ENCODE results near the gene TMC3.
"Not testable (repeated sequence)": the region's sequence is repeated elsewhere in the genome, so short reads cannot be mapped to it uniquely, and the experiment has no call there.

TMC3 gene

DNA sequence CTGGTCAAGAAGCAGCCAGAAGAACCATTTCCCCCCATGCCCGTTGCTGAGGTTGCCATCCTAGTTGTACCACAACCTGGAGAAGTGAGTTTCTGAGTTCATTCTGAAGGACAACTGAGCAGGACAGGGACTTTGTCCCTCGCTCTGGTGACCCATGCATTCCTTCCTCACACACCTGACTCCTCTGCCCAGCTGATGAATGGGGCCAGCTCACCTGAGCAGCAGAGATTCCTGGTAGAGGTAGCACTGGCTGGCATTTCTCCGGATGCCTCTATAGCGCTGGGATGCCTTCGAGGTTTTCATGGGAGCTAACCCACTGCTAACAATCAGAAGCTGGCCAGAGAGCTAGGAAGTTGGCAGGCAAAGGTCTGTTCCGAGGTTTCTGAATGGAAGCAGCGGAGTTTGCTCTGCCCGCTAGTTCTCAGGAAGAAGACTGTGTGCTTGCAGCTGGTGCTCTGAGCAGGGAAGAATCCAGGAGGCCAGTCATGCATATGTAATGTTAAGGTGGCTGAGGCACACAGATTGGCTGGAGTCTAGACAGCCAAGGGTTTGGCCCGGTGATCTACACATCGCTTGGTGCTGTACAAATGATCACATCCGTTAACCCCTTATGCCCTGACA, at the start of gene TMC3:
TMC3 (minus strand) TSS at position 439 of the 621 bp plus-strand sequence; CDS start at position 303, 136 bp downstream.
- no peak for DNase-seq (ENCODE audit: low spot score)

GRCh38 chr15:81421461-81421860, 47.4 kb upstream of the TMC3 start:
- no peak for DNase-seq (ENCODE audit: low spot score)

DNA sequence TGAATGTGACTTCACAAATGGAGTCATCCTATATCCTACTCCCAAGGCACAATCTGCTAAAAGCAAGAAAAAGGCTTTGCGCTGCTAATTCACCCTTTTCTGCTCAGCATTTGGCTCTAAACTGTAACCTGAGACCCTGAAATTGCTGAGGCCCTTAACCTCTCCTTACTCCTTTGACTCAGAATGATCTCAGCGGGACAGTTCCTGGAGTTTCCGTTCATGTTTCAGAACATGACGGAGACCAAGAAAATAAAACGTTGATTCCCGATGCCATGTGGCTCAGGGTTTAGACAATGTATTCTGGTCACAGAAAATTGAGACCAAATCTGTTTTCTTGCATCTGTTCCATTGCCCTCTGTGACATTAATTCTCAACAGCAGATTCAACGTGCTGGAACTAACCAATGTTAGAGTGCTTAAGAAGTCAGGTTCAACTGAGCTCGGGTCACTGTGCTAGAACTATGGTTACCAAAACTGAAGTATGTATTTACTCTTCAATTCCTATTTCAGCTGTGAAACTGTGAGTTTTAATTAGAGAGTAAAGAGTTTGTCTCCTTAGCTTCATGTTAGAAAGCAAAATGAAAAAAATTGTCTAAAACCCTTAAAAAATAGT, 45.4 kb upstream of the TMC3 start:
- DNase-seq (ENCODE audit: low spot score) = no peak

- no peak for DNase-seq (ENCODE audit: low spot score)
These were observed 44.9 kb upstream of the TMC3 start for GRCh38 chr15:81418891-81419290.

GRCh38 chr15:81418444-81418843, 44.4 kb upstream of the TMC3 start:
- DNase-seq (ENCODE audit: low spot score) = no peak

GRCh38 chr15:81414274-81414968, 40.4 kb upstream of the TMC3 start:
- DNase-seq (ENCODE audit: low spot score) = not testable (repeated sequence)

DNA sequence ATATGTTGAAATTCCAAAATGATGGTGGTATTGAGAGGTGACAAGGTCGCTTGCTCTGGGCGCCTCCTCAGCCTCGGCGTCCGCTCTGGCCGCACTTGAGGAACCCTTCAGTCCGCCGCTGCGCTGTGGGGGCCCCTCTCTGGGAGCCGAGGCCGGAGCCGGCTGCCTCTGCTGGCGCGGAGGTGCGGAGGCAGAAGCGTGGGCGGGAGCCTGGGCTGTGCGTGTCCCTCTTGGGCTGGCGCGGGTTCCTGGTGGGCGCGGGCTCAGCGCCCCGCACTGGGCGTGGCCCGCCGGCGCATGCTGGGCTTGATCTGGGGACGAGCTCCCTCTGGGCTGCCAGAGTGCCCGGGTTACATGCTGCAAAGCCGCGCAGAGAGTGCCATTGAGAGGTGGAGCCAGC, 39.8 kb upstream of the TMC3 start:
- DNase-seq (ENCODE audit: low spot score) = no peak

- no peak for DNase-seq (ENCODE audit: low spot score)
These were observed 38.1 kb upstream of the TMC3 start for GRCh38 chr15:81411969-81412633.

- DNase-seq (ENCODE audit: low spot score) = no peak
These were observed 37.0 kb upstream of the TMC3 start for GRCh38 chr15:81411051-81411450.

DNA sequence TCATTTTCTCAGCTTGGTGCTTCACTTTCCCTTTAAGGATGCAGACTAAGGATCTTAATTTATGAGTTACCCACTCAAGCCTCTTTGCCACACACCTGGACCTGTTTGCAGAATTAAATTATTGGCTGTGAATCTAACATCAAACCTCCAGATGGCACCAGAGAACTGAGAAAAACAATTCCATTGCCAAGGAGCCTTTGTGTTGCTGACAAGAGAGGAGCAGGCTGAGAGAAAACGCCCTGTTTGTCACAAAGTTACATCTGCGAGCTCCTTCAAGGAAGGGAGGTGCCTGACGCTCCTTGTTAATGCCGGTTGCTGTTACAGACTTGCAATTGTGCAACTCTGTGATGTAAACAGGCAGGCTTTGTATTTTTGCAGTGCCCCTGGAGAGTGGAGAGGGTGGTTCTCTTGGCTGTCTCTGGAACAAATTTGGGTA, 36.3 kb upstream of the TMC3 start:
- DNase-seq (ENCODE audit: low spot score) = peak; percentile 68

- no peak for DNase-seq (ENCODE audit: low spot score)
These were observed 33.7 kb upstream of the TMC3 start for GRCh38 chr15:81407718-81408117.

DNA sequence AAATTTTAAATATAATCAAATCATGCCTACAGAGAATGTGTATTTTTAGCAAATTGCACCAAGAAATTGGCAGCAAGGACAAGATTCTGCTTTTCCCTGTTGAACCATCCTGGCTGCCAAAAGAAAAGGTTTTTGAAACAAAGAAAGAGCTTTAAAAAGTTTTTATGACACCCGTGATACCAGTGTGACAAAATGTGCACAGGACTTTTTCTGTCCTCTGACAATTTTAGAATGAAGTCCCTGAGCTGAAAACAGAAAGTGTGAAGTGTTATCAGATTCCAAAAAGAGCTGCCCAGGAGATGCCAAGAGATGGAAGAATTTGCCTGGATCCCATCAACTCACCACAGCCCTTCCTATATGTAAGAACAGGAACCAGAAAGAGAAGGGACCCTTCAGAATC, 33.2 kb upstream of the TMC3 start:
- no peak for DNase-seq (ENCODE audit: low spot score)

DNA sequence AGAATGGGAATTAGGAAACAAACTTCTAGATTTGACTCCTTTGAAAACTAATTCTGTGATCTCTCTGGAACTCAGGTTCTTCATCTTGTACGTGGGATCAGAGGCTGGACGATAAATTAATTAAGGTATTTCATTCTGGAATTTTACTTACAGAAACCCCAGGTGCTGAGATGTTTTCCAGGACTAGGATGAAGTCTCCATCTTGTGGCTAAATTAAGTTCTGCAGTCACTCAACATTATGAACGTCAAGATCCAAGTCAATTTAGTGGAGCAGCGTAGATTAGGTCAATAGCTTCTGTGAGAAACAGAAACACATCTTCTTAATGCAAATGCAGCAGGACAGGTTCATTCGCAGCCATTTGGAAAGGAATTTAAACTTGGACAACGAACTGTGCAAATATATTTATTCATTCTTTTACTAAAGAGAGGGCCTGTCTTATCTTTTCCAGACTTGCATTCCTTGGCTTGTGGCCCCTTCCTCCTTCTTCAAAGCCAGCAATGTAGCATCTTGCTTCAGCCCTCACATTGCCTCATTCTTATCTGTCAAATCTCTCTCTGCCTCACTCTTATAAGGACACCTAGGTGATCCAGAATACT, 26.7 kb upstream of the TMC3 start:
- peak; percentile 55 for DNase-seq (ENCODE audit: low spot score)

DNA sequence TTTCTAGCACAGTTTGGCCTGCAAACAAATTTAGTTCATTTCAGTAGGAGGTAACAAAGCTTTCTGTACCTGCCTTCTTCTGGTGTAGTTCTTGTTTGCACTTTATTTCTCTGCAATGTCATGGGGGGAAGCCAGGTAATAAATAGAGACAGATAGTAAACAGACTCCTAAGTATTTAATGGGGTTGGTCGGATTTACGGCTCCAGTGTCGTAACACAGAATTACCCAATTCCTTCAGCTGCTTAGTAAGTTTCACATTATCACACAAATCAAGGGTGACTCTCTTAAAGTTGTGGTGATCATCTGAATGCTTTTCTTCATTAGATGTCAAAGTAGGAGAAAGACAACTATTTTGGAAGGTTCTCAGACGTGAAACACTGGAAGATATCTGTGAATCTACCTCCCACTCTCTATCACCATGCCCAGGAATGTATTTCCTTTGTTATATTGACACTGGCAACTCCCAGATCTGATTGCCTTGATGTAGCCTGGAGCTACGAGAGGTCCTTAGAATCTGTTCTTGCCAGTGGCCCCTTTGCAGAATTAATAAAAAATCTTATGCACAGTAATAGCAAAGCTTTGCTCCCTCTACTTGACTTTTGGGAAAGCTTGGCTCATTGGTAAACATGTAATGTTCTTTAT, 25.0 kb upstream of the TMC3 start:
- no peak for DNase-seq (ENCODE audit: low spot score)

DNA sequence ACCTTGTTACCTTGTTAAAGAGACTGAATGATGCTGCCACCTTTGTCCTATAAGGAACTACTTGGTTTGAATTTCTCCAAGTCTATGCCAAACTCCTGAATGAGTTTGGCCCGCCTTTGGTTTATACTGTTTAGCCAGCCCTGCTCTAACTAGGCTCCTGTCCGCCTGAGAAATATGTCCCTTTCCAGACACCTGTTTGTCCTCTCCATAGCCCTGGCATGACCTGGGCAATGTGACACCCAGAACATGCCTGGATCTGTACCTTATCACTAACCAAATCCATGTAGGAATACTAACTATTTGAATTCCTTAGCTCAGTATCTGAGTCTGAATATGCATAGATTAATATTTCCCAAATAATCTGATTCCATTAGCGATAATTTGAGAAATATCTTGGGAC, 24.4 kb upstream of the TMC3 start:
- no peak for DNase-seq (ENCODE audit: low spot score)

DNA sequence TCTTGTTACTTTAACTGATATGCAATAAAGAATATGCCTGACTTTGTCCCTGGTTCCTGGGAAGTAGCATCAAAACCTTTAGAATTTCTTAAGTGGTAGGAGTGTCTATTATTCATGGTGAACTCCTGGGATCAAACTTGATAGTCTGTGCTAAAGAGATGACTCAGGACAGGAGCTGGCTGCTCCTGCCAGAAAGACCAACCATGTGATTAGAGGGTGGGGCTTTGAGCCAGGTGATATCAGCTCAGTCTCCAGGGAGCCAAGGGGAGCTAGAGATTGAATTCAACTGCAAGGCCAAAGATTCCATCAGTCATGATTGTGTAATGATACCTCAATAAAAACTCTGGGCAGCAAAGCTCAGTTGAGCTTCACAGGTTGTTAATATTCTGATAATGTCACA, 20.6 kb upstream of the TMC3 start:
- no peak for DNase-seq (ENCODE audit: low spot score)

DNA sequence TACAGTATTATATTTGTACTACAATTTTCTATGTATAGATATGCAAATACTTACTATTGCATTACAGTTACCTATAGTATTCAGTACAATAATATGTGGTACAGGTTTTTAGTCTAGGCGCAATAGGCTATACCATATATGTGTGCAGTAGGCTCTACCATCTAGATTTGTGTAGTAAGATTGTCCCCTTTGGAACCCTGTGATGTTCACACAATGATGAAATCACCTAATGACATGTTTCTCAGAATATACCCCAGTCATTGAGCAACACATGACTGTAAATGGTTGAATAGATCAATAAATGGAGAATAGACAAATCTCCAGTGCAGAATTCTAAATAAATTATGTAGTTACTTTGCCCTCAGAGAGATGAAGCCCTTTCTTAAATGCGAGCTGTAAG, 17.6 kb upstream of the TMC3 start:
- no peak for DNase-seq (ENCODE audit: low spot score)

DNA sequence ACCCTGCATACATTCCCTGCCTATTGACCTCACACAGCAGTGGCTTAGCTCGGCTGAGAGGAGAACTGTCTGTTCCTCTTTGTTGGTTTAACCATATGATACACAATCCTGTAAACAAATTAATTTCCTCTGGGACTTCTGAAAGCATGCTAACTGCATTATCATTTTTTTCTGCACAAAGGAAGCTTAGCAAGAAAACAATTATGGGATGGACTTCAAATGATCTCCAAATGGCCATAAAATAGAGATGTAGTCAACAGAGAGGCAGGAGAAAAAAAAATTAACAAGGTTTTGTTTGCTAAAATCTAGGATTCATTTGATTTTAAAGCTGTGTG, 14.4 kb upstream of the TMC3 start:
- no peak for DNase-seq (ENCODE audit: low spot score)

- no peak for DNase-seq (ENCODE audit: low spot score)
These were observed 13.8 kb upstream of the TMC3 start for GRCh38 chr15:81387621-81388435.

DNA sequence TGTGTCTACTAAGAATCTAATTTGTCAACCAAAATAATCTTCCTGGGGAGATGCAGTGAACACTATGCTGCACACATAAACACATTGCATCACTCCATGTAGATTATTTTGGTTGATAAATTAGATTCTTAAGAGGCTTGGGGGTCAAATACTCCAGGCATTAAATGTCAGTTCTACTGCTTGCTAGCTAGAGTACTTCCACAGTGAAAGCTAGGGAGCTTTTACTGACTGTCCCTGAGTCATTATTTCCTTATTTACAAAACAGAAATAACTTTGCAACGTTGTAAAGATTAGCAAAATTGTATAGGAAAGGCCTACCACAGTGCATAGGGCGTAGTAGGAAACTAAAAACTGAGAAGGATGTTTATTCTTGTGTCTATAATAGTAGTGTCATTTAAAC, 12.9 kb upstream of the TMC3 start:
- DNase-seq (ENCODE audit: low spot score) = no peak

GRCh38 chr15:81385721-81386076, 11.7 kb upstream of the TMC3 start:
- DNase-seq (ENCODE audit: low spot score) = no peak

All from D341Med (cell line).